RPMI8226 (cell line): Measurements from ENCODE around the gene OLAH.
A peak's percentile ranks its signal among the peaks of the same experiment; 100 is the strongest.
"Not testable (repeated sequence)": the region's sequence is repeated elsewhere in the genome, so short reads cannot be mapped to it uniquely, and the experiment has no call there.

ENCODE experiments used
- DNase-seq: peaks from one replicate; pipeline ENCODE4 v3.0.0-alpha.2; 2015

Gene OLAH

GRCh38 chr10:15043674-15044073 lies at the start of gene OLAH:
Gene OLAH, plus strand, starts transcription at chr10:15043943. Its CDS starts 3,346 bp downstream, at chr10:15047289.
- no peak for DNase-seq

DNA sequence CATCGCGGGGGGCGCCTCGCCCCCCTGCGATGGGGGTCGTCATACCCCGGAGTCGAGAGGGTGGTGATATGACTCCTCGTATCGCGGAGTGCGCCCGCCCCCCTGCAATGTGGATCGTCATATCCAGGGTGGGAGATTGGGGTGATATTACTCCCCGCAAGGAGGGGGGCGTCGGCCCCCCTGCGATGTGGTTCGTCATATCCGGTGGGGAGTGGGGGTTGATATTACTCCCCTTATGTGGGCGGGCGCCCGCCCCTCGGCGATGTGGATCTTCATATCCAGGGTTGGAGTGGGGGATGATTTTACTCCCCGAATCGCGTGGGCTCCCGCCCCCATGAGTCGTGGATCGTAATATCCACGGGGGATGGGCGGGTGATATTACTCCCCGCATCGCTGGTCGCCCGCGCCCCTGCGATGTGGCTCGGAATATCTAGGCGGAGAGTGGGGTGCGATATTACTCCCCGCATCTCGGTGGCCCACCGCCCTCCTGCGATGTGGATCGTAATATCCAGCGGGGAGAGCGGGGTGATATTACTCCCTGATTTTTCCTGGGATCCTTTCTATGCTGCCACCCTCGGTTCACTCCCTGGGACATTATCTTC lies 47.7 kb upstream of the OLAH start:
- no peak for DNase-seq

DNA sequence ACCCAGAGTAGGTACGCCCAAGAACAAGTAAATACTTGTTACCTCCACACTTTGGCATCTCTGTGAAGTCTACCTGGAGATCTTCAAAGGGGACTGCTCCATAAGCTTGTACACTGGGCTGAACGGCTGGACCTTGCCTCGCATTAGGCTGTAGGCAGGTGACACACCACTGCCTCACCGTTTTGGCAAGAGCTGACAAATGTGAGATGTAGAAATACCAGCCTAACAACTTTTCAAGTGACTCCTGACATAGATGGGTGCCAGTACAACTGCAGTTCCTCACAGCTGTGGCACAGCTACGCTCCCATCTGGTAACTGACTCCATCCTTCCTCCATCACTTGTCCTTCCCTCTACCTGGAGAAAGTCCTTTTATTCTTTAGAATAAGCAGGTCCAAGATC lies 30.2 kb upstream of the OLAH start:
- DNase-seq, result not testable (repeated sequence)

DNA sequence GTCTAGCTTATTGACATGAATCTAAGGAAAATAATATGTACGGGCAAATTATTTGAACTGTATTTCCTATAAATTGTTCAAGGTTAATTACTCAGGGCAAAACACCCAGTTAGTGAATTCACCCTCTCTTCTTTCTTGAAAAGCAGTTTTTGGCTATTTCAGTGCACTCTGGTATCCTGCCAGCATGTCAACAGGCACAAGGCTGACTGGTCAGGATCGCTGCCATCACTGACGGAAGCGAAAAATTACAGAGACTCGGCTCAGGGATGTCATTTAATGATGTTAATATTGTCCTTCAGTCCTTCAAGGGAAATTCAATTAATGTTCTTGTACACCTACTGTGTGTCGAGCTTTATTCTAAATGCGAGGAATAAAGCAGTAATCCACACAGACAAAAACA lies 28.3 kb upstream of the OLAH start:
- no peak for DNase-seq

GRCh38 chr10:15020966-15021365 lies 22.8 kb upstream of the OLAH start:
- DNase-seq, result not testable (repeated sequence)

DNA sequence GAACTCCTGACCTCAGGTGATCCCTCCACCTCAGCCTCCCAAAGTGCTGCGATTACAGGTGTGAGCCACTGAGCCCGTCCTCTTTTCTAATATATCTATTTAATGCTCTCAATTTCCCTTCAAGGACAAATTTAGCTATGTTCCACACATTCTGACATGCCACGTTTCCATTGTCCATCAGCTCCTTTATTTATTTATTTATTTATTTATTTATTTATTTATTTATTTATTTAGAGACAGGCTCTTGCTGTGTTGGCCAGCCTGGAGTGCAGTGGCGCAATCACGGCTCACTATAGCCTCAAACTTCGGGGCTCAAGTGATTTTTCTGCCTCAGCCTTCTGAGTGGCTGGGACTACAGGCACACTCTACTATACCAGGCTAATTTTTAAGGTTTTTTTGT lies 20.7 kb upstream of the OLAH start:
- not testable (repeated sequence) for DNase-seq

- peak; percentile 15 for DNase-seq
Observed at GRCh38 chr10:15024017-15025004, 19.4 kb upstream of the OLAH start.

DNA sequence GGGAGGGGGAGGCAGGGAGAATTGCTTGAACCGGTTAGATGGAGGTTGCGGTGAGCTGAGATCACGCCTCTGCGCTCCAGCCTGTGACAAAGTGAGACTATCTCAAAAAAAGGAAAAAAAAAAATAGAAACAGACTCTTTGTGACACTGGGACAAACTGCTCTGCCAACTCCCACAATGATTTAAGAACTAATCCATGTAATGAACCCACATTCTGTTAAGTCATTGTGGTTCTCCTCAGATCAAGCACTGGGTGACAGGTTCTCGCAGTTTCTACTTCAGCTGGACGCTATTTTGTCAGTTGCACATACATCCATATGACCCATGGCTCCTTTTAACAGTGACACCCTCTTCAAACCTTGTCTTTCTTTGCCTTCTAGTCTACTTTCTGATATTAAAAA lies 18.7 kb upstream of the OLAH start:
- DNase-seq, result not testable (repeated sequence)

DNA sequence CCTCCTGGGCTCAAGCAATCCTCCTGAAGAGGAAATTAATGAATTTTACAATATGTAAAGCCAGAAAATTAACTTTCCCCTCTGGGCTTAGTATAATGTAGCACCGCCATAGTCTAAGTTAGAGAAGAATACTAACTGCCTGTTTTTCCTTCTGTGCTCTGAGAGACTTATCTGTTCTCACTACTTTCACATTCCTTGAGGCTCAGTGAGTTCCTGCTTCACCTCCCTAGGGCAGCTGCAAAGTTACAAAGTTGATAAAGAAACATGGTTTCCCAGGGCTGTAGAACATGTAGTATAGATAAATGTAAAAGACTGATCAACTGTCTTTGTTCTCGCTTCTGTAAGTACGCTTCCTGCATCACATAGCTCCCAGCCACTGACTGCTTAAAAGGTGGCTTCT lies 16.0 kb upstream of the OLAH start:
- DNase-seq, result no peak

DNA sequence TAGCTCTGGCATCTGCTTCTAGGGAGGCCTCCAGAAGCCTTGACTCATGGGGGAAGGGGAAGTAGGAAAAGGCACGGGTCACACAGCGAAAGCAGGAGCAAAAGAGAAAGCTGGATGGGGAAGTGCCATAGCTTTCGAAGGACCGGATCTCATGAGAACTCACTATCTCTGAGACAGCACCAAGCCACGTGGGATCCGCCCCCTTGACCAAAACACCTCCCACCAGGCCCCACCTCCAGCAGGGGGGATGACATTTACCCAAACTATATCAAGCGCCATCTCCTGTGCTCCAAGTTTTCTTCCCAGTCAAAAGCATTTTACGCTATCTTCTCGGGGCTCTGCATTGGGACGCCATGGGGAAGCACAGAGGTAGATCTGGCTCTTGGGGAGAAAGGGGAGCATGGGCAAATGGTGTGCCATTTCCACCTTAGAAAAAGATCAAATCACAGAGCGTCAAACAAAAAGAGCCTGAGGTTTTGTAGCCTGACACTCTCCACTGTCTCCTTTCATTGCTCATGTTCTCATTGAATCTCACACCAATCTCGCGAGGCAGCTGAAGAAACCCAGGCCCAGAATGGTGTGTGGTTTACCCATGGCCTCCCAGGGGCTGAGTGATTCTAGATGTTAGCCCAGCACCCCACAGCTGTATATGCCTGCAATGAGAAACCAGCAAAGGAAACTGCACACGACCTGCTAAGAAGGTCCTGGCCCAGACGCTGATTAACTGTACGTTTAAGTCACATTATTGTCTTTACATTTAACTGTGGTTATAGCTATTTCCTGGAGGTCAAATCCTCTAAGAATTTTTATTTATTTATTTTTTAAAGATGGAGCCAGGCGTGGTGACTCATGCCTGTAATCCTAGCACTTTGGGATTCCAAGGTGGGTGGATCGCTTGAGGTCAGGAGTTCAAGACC lies 8.1 kb upstream of the OLAH start:
- DNase-seq, result no peak

- DNase-seq, result no peak
Observed at GRCh38 chr10:15037691-15038090, 6.1 kb upstream of the OLAH start.

DNA sequence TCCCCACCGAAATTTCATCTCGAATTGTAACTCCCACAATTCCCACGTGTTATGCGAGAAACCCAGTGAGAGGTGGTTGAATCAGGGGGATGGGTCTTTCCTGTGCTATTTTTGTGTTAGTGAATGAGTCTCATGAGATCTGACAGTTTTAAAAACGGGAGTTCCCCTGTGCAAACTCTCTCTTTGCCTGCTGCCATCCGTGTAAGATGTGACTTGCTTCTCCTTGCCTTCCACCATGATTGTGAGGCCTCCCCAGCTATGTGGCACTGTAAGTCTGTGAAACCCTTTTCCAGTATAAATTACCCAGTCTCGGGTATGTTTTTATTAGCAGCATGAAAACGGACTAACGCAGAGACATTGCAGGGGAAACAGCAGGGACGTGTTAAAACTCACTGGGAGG lies 5.3 kb upstream of the OLAH start:
- DNase-seq, result no peak

GRCh38 chr10:15045380-15045779 lies 1.6 kb downstream of the OLAH start:
- DNase-seq, result no peak

GRCh38 chr10:15046626-15047025 lies 2.9 kb downstream of the OLAH start:
- DNase-seq, result no peak

- DNase-seq, result no peak
Observed at GRCh38 chr10:15049533-15049932, 5.8 kb downstream of the OLAH start.

DNA sequence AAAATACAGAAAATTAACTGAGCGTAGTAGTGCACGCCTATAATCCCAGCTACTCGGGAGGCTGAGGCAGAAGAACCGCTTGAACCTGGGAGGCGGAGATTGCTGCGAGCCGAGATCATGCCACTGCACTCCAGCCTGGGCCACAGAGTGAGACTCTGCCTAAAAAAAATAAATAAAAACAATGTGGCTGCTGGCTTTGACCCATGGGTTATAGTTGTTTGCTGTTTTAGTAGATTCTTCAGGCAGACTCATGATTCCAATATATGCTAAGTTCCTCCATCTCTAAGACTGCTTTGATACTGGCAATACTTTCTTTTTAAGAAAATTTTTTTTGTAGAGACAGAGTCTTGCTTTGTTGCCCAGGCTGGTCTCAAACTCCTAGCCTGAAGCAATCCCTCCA lies 8.4 kb downstream of the OLAH start:
- DNase-seq, result no peak

DNA sequence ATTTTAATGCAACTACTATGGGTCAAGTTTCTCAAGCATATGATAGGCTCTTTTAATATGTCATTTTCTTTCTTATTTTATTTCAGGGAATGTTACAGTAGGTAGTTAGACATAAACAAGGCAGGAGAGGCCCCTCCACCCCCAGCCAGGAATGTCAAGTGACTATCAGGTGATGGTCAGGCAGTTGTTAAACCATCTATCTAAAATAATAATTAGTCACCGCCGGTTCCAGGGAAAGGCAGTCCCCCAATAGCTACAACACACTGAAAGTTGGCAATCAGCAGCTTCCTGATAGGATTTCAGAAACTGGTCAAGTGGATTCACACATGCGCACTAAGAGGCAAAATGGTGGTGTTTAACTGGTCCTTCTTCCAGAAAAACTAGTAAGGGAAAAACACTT lies 9.3 kb downstream of the OLAH start:
- no peak for DNase-seq

DNA sequence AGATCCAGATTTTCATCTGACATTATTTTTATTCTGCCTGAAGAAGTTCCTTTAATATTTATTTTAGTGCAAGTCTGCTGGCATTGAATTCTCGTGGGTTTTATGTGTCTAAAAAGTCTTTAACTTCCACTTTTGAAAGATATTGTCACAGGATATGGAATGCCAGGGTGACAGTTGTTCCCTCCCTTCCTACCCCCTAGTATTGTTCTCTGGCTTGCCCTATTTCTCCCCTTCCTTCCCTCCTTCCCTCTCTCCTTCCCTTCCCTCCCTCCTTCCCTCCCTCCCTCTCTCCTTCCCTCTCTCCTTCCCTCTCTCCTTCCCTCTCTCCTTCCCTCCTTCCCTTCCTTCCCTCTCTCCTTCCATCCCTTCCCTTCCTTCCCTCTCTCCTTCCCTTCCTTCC lies 14.9 kb downstream of the OLAH start:
- no peak for DNase-seq

GRCh38 chr10:15059914-15060313 lies 16.2 kb downstream of the OLAH start:
- DNase-seq, result no peak

DNA sequence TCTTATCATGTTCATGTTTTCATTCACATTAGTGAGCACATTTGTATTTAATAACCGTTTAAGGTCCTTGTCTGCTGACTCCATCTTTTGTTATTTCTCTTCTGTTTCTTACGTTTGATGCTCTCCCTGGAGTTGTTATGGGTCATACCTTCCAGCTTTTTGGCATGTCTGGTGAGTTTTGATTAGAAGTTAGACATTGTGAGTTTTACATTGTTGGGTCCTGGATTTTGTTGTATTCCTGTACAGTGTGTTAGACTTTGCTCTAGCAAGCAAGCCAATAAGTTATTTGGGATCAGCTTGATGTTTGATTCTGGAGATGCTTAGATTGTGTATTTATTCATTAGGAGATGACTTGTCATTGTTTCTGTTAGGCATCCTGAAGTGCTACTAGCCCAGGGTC lies 16.9 kb downstream of the OLAH start:
- DNase-seq, result no peak

GRCh38 chr10:15067154-15067553 lies 23.4 kb downstream of the OLAH start:
- DNase-seq, result no peak

DNA sequence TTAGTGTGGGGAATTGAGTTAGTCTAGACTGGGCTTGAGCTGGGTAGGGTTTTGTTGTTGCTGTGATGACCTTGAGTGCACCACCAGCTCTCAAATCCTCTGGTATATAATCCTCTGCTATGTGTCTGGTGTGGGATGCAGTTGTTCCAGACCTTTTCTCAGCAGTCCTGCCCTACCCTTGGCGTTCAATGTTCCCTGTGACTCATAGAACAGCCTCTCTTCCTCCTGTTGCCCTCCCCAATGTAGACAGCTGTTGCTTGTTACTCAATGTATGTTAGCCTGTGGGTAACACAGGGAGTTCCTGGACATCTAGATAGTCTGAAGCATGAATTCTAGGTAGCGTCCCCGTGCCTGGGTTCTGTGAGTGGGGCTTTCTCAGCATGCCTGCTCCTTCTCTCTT lies 25.1 kb downstream of the OLAH start:
- DNase-seq, result no peak

DNA sequence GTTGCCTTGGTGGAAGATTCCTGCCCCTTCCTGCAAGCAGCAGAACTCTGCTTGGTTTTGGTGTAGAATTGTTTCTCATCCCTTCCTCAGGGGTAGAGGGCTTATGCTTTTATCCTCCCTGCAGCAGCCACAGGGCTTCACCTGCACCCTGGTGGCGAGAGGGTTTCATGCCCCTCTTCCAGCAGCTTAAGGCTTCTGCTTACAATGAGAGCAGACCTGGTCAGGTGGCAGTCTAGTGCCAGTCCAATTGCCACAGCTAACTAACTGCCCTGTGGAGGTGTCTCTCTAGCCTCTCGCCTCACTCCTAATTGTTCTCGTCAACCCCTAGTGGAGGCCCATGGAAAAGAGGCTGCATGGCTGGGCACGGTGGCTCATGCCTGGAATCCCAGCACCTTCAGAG lies 25.5 kb downstream of the OLAH start:
- peak; percentile 16 for DNase-seq
